HG03378 (cell line): ENCODE measurements around the gene MERTK.
"Not testable (repeated sequence)": the region's sequence is repeated elsewhere in the genome, so short reads cannot be mapped to it uniquely, and the experiment has no call there.

ENCODE experiments used
- ATAC-seq: cut with Tn5 transposase; IDR thresholded peaks from one replicate; pipeline ENCODE4 v1.9.1; 2021; ENCODE audit warnings: mild to moderate bottlenecking, moderate library complexity; ENCODE audit not compliant: unreplicated experiment

The MERTK gene

GRCh38 chr2:111909079-111909478, 10.7 kb downstream of the MERTK start:
- ATAC-seq = no peak

GRCh38 chr2:111909997-111910396, 11.6 kb downstream of the MERTK start:
- ATAC-seq = not testable (repeated sequence)

- ATAC-seq = no peak
Measured at GRCh38 chr2:111910609-111911277, 12.3 kb downstream of the MERTK start.

GRCh38 chr2:111911295-111911977, 13.0 kb downstream of the MERTK start:
- not testable (repeated sequence) for ATAC-seq

GRCh38 chr2:111912547-111912946, 14.1 kb downstream of the MERTK start:
- ATAC-seq = no peak

- ATAC-seq = no peak
Measured at GRCh38 chr2:111917106-111917505, 18.7 kb downstream of the MERTK start.

- ATAC-seq = no peak
Measured at GRCh38 chr2:111918383-111918806, 20.0 kb downstream of the MERTK start.

GRCh38 chr2:111919365-111919764, 21.0 kb downstream of the MERTK start:
- ATAC-seq = no peak

- no peak for ATAC-seq
Measured at GRCh38 chr2:111919794-111920608, 21.6 kb downstream of the MERTK start.

GRCh38 chr2:111923276-111923804, 24.9 kb downstream of the MERTK start:
- no peak for ATAC-seq

- no peak for ATAC-seq
Measured at GRCh38 chr2:111924617-111925107, 26.3 kb downstream of the MERTK start.

- no peak for ATAC-seq
Measured at GRCh38 chr2:111927723-111928122, 29.3 kb downstream of the MERTK start.

- no peak for ATAC-seq
Measured at GRCh38 chr2:111930409-111930808, 32.0 kb downstream of the MERTK start.

- ATAC-seq = no peak
Measured at GRCh38 chr2:111930875-111931274, 32.5 kb downstream of the MERTK start.

- ATAC-seq = no peak
Measured at GRCh38 chr2:111932841-111933291, 34.5 kb downstream of the MERTK start.

- not testable (repeated sequence) for ATAC-seq
Measured at GRCh38 chr2:111933900-111934299, 35.5 kb downstream of the MERTK start.

- no peak for ATAC-seq
Measured at GRCh38 chr2:111936881-111937280, 38.5 kb downstream of the MERTK start.

GRCh38 chr2:111938392-111938791, 40.0 kb downstream of the MERTK start:
- no peak for ATAC-seq

GRCh38 chr2:111940333-111941196, 42.2 kb downstream of the MERTK start:
- no peak for ATAC-seq

- ATAC-seq = no peak
Measured at GRCh38 chr2:111941531-111941930, 43.1 kb downstream of the MERTK start.
